SHP77 (cell line): Measurements from ENCODE around the gene TMEM150C.
"Not testable (repeated sequence)": the region's sequence is repeated elsewhere in the genome, so short reads cannot be mapped to it uniquely, and the experiment has no call there.

ENCODE experiments used
- DNase-seq, 2 experiments: peaks; one replicate each; lab custom pipeline; 2025; lab: John Stamatoyannopoulos, UW

Gene TMEM150C

DNA sequence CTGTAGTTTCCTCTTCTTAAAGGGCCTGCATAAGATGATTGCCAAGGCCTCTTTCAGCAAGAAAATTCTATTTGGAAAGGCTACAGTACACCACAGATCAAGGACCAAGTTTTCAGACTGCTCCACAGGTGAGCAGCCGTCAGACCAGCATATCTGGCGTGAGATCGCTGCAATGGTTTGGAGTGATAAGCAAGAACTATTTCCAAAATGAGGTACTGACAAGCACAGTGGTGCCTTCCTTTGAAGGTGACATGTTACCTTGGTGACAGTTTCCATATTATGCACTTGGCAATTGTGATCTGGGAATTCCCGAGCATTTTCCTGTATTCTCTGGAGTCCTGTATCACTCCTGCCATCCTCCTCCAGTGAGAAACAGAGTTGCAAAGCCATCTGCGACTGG lies 7.3 kb upstream of the TMEM150C start:
- no peak for DNase-seq

DNA sequence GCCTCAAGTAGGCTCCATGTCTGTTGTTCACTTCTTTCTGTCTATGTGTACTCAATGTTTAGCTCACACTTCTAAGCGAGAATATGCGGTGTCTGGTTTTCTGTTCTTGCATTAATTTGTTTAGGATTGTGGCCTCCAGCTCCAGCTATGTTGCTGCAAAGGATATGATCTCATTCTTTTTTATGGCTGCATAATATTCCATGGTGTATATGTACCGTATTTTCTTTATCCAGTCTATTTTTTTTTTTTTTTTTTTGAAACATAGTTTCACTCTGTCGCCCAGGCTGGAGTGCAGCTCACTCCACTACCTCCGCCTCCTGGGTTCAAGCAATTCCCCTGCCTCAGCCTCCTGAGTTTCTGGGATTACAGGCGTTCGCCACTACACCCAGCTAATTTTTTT lies 5.7 kb upstream of the TMEM150C start:
- DNase-seq: no peak

DNA sequence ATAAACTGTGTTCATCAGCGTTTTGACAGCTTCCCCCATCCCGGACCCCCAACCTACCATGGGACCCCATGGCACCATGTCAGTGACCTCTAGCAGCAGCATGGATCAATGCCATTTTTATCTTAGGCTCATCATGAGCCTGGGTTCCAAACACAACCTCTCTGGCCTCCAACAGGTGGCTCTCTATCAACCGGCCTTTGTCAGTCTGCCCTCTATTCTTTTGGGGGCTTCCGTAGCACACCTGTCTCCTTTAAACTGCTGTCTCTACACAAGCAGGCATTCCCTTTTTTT lies 721 bp upstream of the TMEM150C start:
- no peak for DNase-seq

DNA sequence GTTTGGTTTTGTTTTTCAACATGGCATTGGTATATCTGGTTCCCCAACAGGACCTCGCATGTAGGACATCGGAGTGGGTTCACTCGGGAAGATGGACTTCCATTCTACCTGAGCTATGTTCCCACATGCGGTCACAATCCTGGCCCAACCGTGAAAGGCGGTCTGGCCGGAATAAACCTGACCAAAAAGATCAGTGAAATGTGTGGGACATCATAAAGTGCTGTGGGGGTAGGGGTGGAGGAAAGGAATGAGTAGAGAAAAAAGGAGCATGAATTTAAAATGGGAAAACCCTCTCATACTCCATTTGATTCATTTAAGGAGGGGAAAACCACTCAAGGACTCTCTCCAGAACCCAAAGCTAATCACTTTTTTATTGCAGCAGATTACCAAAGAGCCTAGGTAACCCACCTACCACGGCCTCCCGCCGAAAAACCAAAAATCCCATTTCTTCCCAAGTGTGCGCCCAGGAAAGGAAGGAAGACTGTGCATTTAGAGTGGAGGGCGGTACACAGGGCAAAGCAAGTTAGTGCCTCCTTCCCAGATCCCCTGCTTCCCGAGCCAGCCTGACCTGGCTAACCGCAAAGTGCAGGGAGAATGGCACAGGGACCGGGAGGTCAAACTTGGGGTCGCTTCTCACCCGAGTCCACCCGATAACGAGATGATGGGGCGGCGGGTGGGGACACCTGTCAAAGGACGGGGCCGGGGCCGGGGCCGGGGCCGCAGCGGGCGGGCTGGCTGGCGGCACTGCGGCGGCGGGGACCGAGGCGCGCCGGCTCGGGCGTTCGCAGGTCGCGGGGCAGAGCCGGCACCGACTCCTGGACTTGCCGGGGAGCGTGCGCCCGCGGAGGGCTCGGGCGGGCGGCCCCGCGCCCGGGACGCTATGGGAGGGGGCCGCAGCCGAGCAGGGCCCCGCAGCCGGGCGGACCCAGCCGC lies 669 bp downstream of the TMEM150C start:
- DNase-seq: no peak

DNA sequence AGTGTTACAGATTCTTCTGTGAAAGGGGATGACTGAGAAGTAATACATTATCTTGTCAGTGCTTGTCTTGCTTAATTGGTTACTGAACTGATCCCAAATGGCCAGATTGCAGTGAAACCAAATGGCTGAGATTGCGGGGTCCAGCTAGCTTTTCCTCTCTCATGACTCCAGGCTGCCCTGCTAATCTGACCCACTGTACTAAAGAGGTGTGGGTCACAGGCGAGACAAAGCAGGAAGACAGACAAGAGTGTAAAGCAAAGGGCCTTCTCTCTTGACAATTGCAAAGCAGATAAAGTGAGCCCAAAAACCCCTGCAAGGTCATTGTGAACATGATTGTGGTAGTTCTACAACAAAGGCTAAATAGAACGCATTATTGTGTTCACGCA lies 2.1 kb downstream of the TMEM150C start:
- no peak for DNase-seq

DNA sequence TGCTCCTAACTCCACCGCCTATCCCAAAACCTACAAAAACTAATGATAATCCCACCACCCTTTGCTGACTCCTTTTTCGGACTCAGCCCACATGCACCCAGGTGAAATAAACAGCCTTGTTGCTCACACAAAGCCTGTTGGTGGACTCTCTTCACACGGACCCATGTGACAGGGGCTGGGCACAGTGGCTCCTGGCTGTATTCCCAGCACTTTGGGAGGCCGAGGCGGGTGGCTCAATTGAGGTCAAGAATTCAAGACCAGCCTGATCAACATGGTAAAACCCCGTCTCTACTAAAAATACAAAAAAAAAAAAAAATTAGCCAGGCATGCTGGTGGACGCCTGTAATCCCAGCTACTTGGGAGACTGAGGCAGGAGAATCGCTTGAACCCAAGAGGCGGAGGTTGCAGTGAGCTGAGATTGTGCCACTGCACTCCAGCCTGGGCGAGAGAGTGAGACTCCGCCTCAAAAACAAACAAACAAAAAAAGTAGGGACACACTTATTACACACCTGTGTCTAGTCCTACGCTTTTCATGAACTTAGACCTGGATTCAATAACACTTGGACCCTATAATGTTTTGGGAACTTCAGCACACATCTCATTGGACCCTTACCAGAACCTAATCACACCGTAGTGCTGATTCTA lies 2.6 kb downstream of the TMEM150C start:
- not testable (repeated sequence) for DNase-seq

DNA sequence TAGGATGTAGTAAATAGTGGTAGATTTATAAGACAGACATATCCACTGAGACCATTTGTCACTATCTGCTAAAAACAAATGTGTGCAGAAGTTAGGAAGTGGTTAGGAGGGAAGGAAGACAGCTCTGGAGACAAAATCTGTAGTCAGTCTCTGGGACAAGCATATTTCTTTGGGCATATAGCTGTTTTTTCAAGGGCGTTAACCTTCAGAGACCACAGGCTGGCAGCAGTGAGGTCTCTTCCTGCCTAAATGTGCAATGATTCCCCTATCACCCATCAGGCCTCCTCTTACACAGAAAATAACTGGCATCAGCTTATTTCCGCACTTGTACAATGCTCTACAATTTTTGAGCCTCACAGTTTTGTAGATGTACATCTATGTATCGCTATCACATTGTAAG lies 6.5 kb downstream of the TMEM150C start:
- DNase-seq: no peak

DNA sequence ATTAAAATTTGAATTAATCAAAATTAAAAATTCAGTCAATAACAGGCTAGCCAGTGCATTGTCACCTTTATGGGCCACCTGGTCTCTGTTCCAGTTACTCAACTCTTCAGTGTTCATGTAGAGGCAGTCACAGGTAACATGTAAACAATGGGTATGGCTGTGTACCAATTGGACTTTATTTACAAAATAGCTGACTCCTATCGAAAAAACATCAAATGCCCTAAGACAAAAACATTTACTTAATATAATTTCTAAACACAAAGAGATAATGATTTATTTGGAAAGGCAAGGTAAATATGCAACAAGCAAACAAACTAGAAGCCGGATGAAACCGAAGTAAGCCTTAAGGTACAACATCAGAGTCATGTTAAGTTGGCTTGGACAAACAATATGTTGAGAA lies 8.8 kb downstream of the TMEM150C start:
- no peak for DNase-seq

DNA sequence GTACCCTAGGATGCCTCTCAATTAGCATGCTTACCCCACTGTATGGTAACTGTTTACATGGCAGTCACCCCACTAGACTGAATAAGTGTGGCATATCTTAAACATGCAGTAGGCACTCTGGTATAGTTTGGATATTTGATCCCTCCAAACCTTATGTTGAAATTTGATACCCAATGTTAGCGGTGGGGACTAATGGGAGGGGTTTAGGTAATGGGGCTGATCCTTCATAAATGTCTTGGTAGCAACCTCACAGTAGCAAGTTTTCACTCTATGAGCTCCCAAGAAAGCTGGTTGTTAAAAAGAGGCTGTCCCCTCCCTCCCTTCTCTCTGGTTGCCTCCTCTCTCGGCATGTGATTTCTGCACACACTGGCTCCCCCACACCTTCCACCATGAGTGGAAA lies 10.1 kb downstream of the TMEM150C start:
- no peak for DNase-seq

DNA sequence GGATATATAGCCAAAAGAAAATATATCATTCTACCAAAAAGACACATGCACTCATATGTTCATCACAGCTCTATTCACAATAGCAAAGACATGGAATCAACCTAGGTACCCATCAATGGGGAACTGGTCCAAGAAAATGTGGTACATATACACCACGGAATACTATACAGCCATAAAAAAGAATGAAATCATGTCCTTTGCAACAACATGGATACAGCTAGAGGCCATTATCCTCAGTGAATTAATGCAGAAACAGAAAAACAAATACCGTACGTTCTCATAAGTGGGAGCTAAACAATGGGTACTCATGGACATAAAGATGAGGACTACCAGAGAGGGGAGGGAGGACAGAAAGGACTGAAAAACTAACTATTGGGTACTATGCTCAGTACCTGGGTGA lies 13.9 kb downstream of the TMEM150C start:
- DNase-seq: not testable (repeated sequence)

DNA sequence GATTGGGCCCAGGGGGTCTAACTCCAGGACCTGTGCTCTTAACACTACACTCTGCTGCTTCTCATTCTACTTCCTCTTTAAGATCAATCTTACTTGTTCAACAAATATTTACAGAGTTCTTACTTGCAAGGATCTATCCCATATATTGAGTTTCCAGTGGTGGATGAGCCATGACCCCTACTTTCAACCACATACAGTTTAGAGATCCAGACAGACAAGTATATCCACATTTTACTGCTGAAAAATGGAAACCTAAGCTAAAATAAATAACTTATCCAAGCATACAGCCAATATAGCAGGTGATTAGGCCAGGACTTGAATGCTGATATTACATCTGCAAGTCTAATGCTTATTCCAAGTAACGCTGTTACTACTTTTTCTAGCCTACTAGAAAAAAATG lies 18.7 kb downstream of the TMEM150C start:
- DNase-seq: no peak

DNA sequence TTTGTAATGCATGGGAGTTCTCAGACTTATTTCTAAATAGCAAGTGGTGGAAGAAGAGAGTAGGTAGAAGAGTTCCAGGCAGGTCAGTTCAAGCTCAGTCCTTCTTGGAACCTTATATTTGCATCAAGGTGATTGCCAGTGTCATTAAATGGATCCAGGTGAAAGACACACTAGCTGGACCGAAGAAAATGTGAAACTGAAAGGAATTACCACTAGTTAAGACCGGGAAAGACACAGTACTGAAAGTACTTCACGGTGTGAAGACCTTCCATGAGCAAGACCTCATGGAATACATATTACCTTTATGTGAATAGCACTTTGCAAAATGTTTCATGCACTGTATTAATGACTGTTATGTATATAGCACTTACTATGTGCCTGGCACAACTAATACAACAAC lies 19.1 kb downstream of the TMEM150C start:
- DNase-seq: no peak

DNA sequence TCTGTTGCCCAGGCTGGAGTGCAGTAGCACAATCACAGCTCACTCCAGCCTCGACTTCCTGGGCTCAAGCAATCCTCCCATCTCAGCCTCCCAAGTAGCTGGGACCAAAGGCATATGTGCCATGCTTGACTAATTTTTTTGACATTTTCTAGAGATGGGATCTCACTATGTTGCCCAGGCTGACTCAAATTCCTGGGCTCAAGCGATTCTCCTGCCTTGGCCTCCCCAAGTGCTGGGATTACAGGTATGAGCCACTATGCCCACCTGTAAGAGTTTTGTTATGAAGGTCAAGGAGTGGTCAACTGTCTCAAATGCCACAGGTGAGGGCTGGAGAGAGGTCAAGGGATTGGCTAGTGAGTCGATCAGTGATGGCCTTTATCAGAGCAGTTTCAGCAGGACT lies 32.5 kb downstream of the TMEM150C start:
- no peak for DNase-seq

DNA sequence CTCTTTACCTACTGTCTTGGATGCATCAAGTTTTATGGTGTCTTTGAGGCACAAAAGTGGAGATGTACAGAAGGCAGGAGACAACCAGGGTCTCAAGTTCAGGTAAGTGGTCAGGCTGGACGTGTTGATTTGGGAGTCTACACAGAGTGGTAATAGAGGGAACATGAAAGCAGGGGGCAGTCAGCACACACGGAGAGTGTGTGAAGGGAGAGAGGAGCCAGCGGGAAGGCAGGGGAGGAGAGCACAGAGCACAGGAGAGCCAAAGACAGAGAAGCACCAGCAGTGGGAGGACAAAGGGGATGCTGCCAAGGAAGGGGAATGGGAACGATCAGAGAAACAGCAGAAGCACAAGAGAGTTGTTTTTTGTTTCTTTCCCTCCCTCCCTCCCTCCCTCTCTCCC lies 32.9 kb downstream of the TMEM150C start:
- no peak for DNase-seq

DNA sequence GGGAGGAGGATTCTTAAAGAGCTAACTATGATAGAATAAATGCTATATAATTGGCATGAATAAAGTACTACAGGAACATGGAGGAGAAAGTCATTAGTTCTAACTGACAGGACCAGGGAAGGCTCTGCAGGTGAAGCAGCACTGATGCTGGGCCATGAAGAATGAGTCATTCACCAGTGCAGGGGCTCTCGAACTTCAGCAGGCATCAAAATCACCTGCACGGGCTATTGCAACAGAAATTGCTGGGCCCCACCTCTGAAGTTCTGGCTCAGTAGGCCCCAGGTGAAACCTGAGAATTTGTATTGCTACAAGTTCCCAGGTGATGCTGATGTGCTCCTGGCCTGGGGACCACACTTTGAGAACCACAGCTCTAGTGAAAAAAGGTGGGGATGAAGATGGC lies 33.7 kb downstream of the TMEM150C start:
- DNase-seq: no peak

DNA sequence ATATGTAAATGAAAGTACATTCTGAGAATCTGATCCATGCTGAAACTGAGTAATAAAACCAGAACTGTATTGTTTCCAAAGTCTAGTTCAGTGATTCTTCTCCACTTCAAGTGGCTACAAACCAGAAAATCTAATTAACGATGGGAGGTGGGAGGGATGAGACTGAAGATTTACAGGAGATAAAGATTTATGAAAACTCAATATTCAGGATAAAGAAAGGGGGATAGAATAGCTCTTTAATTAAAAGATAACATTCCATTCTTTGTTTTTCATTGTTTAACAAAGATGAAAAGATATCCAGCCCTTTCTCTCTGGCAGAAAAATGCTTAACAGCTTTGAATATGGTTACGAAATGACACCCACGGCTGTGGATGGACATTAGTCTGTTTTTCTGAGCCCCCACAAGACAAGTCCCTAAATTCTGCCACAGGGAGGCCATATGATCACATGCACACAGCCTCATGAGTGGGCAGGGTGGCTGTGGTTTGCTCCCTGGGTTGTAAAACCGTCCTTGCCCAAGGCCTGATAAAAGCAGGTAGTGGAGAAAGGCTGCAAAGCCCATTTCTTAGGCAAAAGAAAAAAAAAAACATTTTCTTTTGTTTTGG lies 36.4 kb downstream of the TMEM150C start:
- DNase-seq: no peak

DNA sequence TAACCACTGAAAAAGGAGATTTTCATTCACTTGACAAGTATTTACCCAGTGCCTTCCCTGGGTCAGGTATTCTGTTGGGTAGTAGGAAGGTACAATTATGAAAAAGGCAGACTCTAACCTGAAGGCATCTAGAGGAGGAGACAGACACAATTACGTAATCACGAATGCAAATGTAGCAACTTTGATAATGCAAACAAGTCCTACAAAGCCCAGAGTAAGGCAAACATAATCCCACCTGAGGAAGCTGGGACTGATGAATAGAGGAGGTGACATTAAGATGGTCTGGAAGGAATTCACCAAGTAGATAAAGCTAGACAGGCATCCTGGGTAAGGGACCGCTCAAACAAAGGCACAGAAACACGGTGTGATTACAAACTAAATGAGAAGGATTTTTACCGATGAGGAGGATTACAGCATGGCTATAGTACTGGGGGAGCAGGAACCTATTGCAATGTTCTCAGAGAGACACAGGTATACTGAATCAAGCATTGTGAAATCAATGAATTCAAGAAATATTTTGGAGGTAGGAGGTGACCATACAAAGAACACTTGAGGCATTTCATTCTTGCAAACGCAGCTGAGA lies 37.1 kb downstream of the TMEM150C start:
- no peak for DNase-seq

DNA sequence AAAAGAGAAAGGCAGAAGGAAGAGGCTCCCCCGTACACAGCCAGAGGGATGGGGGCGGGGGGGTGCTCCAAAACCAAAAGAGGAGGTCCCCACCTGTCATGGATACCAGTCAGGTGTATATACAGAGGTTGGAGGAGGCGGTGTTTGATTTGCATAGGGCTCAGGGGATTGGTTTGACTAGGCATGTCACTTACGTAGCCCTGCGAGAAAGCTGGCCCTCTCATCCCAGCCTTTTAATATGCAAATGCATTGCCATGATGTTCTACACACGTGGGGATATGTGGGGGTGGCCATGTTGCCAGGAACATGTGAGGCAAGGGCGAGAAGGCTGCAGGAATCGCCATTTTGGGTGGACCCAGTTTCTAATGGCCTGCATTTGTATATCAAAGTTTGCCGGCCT lies 38.6 kb downstream of the TMEM150C start:
- no peak for DNase-seq

DNA sequence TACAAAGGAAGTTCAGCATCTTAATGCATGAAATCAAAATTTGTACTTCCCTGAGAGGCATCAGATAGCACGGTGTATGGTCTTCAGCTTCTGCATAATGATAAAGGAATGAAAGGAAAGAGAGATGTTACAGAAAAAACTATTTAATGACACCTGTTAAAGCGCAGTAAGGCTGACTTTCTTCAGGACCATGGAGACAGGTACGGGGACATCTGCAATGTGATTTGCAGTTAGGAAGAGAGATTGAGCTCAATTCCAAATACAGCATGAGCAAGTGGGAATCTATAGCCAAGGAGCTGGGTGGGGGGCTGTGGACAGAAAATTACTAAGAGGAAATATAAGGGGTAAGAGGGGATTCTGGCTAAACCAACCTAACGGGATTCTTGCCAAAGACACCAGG lies 39.3 kb downstream of the TMEM150C start:
- DNase-seq: no peak

DNA sequence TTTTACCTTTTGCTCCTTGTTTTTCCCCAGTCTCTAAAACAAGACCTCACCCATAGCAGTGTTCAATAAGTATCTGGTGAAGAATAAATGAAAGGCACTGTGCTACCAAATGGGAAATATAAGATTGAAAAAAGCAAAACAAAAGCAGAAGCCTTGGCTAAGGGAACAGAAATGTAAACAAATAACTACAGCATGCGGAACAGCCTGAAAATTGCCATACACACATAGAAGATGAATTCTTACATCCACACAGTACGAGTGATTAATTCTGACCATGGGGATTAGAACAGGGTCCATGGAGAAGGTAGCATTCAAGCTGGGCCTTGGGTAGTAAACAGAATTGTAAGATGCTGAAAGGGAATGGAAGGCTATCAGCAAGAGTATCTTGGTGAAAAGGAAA lies 40.5 kb downstream of the TMEM150C start:
- DNase-seq: no peak

DNA sequence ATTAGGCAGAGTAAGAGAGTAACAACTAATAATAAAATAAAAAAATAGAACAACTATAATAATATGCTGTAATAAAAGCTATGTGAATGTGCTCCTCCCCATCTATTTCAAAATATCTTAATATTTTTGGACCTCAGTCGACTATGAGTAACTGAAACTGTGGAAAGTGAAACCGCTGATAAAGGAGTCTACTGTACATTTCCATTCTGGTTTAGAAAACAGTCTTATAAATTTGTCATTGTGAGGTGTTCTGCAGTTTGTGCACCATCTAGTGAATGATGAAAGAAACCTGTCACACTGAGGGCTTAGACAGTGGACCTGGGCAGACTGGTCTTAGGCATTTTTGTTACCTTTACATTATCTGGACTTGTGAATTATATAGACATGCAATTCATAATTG lies 42.0 kb downstream of the TMEM150C start:
- DNase-seq: no peak

DNA sequence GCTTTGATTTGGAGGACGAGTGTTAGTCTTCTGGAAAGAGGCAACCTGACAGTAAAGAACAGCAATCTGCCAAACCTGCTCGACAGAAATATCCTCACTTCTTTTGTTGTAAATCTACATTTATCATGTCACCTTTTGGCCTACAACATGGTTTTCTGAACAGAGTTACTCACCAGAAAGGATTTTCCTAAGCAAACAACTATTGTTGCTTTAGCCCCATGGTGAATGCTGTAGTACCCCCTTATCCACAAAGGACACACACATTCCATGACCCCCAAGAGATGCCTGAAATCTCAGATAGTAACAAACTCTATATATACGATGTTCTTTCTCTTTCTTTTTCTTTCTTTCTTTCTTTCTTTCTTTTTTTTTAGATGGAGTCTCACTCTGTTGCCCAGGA lies 42.7 kb downstream of the TMEM150C start:
- no peak for DNase-seq

DNA sequence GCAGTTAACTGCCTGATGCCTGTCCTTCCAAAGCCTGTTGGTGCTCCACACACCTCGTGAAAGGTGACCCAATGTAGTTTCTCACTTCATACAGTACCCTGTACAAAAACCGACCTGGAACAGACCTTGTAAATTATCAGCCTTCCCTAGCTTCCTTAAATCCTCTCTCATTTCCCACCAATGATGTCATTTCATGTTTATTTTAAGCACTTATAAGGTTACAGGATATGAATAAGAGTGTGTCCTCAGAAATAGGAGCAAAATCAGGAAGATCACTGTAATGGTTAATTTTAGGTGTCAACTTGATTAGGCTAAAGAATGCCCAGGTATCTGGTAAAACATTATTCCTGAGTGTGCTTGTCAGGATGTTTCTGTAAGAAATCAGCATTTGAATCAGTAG lies 44.7 kb downstream of the TMEM150C start:
- DNase-seq: no peak
